Bronchial epithelial cell (primary cell): ENCODE measurements around the gene CCNK. TPM values are rescaled to one million over a fixed set of nuclear protein-coding genes. Genes with fewer than 3 reads are reported as not detected.

ENCODE experiments used
- DNase-seq: peaks from one replicate; pipeline ENCODE4 v3.0.0-alpha.2; 2010; ENCODE audit warnings: low read depth
- FAIRE-seq: peaks from 2 replicates; lab custom pipeline; 2011; peaks lifted over from hg19 to GRCh38; lab: Jason Lieb, UNC
- H3K27me3 ChIP-seq: 2 replicates; pipeline ENCODE4 v1.5.1; 2011; ENCODE audit warnings: low read length; ENCODE audit not compliant: control insufficient read depth, insufficient read depth
- H3K36me3 ChIP-seq: 2 replicates; pipeline ENCODE4 v1.5.1; 2011; ENCODE audit warnings: low read length; ENCODE audit not compliant: control insufficient read depth, insufficient read depth
- H3K4me3 ChIP-seq: 2 replicates; pipeline ENCODE4 v1.5.1; 2011; ENCODE audit warnings: mild to moderate bottlenecking, low read depth, low read length, control low read depth
- CTCF ChIP-seq: IDR thresholded peaks from 2 replicates; pipeline ENCODE4 v1.5.1; 2011; ENCODE audit warnings: mild to moderate bottlenecking, moderate library complexity, low read length, control low read depth, inconsistent platforms; ENCODE audit not compliant: insufficient read depth, severe bottlenecking
- total RNA-seq: library from RNA; depleted of rRNA; stranded (reverse); fragments of >200 nt; gene quantifications from 2 replicates; pipeline ENCODE4 v1.2.1, GENCODE V29; 2014

The CCNK gene
- total RNA-seq, 1 donor from 2014 or later = 18.4 TPM

GRCh38 chr14:99548255-99548654 lies 67.0 kb downstream of the CCNK start:
- DNase-seq (no peak), FAIRE-seq (no peak)
- Histone ChIP-seq H3K4me3 (no peak overlapping the region), H3K36me3 (no peaks in the 10 kb centered on the region), H3K27me3 (no peaks in the 10 kb centered on the region)
- no peak for TF ChIP-seq CTCF

DNA sequence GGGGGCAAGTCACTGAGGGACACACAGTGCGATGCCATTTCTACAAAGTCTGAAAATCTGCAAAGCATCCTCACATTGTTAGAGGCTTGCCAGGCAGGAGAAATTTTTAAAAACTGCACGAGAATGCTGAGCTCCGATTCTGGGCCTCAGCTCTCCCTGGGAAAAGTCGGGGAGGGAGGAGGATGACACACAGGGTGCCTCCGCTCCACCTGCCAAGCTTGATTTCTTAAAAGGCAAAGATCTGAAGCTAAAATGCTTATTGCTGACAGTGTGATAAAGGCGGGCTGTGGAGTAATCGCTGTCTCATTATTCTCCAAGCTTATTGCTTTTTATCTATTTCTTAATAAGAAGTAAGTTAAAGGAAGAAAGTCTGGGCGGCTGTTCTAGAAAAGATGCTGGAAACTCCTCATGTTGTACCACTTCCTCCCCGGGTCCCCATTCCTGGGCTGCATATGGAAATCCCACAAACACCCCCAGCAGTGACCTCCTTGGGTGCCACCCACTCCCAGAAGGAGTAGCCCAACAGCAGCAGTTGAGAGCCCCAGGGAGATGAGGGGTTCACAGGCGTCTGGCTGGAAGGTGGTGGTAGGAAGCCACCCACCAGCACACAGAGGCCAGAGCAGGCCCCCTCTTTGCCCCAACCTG lies 67.8 kb downstream of the CCNK start:
- FAIRE-seq (no peak), DNase-seq (no peak)
- Histone ChIP-seq H3K27me3 (no peaks in the 10 kb centered on the region), H3K4me3 (no peak overlapping the region), H3K36me3 (no peaks in the 10 kb centered on the region)
- TF ChIP-seq CTCF = no peak

DNA sequence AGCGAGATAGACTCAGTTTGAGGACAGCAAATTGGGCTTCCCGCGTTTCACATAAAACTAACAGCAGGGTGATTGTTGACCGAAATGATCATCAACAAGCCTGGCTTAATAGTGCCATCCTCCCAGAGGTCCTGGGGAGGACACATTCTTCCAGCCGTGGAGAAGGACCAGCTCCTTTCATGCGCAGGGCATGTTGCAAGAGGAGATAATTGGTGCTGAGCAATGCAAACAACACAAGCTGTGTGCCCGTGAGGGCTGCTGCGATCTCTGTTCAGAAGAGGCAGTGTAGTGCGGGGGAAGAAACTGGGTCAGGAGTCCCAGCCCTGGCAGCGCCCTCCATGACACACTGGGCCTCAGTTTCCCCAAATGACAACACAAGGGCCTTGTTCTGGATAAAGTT lies 68.5 kb downstream of the CCNK start:
- TF ChIP-seq CTCF = no peak
- FAIRE-seq = peak; percentile 18
- no peak overlapping the region for H3K4me3 ChIP-seq
- no peaks in the 10 kb centered on the region for H3K36me3 ChIP-seq
- no peaks in the 10 kb centered on the region for H3K27me3 ChIP-seq
- no peak for DNase-seq

DNA sequence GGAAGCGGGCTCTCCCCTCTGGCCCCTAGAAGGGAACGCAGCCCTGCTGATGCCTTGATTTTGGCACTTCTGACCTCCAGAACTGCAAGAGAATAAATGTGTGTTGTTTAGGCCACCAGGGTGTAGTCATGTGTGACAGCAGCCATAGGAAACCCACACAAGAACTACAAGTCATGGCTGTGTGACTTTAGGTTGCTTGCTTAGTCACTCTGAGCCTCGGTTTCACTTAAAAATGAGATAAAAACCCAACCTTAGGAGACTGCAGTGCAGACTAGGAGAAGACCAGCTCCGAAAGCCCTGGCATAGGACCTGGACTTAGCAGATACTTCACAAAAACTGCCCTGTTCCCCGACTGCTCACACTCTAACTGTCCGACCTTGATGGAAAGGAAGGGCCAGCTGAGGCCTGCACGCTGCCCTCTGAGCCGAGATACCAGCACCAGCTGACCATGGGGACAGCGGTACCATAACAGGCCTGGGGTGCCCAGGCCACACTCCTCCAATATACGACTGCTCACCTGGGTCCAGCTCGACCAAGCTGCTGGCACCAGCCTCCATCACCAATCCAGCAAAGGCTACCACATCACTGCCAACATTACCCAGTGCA lies 69.3 kb downstream of the CCNK start:
- no peaks in the 10 kb centered on the region for H3K36me3 ChIP-seq
- no peaks in the 10 kb centered on the region for H3K27me3 ChIP-seq
- DNase-seq (no peak), FAIRE-seq (no peak)
- TF ChIP-seq CTCF = no peak
- H3K4me3 ChIP-seq = no peak overlapping the region

- DNase-seq = no peak
- TF ChIP-seq CTCF = no peak
- peak; percentile 79 for FAIRE-seq
Measured at GRCh38 chr14:99551034-99551922, 70.1 kb downstream of the CCNK start.

More at GRCh38 chr14:99551034-99551922, 70.1 kb downstream of the CCNK start:
- no peaks in the 10 kb centered on the region for H3K36me3 ChIP-seq
- H3K27me3 ChIP-seq = no peaks in the 10 kb centered on the region
- H3K4me3 ChIP-seq = no peak overlapping the region
